HG02973 (cell line): ENCODE data around the gene SSC5D.

Experiments
- ATAC-seq: cut with Tn5 transposase; IDR thresholded peaks from one replicate; pipeline ENCODE4 v1.9.1; 2021; ENCODE audit warnings: moderate library complexity; ENCODE audit not compliant: unreplicated experiment

The SSC5D gene

GRCh38 chr19:55454787-55455243, 33.4 kb upstream of the SSC5D start:
- ATAC-seq, result no peak

GRCh38 chr19:55455576-55456235, 32.5 kb upstream of the SSC5D start:
- no peak for ATAC-seq

DNA sequence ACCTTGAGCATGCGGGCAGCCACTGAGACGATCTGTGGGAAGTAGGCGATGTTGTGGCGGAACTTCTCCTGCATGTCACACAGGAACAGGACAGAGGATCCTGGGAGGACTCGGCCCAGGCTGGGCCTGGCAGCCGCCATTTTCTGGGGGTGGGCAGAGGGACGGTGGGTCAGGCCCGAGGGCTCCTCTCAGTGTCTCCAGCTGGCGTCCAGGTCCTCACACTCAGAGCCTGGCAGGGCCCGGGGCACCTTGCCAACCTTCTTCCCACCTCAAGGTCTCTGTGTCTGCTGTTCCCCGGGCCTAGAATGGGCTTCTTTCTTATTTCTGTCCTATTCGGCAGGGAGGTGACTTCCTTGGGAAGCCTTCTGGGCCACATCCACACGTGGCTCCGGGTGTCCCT, 31.9 kb upstream of the SSC5D start:
- ATAC-seq, result no peak

DNA sequence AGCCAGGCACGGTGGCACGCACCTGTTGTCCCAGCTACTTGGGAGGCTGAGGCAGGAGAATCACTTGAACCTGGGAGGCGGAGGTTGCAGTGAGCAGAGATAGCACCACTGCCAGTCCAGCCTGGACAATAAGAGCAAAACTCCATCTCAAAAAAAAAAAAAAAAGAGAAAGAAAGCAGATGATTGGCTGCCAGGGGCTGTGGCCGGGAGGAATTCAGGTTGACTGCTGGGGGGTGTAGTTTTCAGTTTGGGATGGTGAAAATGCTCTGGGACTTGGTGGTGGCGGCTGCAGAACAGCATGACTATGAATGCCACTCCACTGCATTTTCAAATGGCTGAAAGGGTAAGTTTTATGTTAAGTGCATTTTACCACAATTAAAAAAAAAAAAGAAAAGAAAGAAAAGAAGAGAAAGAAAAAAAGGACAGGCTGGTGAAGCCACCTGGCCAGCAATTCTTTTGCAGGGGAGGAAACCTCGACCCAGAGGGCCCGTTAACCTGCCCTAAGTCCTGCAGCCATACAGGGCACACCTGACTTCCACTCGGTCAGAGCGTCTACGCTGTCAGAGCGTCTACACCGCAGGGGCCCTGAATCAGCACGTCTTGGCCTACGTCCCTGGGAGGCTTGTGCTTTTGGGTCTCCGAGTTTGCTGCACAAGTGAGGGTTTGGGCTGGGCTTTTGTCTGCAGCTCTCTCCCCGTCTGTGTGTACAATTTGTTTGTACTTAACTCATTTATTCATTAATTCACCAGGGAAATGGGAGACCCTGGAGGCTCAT, 30.4 kb upstream of the SSC5D start:
- ATAC-seq, result no peak

DNA sequence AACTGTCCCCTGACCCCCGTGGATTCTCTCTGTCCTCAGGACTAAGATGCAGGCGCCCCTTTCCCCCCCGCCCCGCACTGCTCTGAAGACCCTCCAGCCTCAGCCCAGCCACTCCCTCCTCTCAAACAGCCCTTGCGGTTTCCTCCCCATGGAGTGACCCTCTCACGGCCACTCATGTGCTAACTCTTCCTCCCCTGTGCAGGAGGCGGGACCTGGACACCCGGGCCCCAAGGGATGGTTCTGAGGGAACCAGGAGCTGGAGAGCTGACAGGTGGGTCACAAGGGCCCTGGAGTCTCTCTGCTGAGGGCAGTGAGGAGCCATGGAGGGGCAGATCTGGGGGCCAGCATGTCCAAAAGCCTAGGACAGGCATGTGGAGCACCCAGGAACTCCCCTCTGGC, 28.7 kb upstream of the SSC5D start:
- no peak for ATAC-seq

DNA sequence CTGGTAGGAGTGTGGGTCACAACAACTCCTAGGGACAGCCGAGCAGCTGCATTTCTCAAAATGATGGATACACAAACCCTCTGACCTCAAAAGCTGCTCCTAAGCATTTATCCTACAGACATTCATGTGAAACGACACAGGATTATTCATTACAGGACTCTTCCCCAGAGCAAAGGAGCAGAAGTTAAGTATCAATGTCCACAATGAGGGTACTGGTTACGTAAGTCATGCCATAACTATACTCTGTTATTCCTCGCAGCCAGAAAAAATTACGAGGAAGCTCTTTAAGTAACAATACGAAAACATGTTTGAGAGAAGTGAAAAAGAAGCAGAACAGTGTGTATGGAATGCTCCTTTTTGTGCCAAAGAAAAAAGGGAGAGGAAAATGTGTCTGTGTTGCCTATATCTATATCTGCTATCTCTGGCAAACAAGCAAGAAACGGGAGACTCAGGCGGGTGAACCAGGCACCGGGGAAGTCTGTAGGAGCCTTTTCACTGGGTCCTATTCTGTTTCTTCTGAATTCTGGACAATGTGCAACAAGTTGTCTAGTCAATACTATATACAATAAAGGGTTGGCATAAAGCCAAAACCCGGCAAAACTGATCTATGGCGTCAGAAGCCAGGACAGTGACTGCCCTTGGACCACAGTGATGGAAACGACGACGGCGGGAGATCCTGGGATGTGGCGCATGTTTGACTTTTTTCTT, 28.1 kb upstream of the SSC5D start:
- no peak for ATAC-seq

DNA sequence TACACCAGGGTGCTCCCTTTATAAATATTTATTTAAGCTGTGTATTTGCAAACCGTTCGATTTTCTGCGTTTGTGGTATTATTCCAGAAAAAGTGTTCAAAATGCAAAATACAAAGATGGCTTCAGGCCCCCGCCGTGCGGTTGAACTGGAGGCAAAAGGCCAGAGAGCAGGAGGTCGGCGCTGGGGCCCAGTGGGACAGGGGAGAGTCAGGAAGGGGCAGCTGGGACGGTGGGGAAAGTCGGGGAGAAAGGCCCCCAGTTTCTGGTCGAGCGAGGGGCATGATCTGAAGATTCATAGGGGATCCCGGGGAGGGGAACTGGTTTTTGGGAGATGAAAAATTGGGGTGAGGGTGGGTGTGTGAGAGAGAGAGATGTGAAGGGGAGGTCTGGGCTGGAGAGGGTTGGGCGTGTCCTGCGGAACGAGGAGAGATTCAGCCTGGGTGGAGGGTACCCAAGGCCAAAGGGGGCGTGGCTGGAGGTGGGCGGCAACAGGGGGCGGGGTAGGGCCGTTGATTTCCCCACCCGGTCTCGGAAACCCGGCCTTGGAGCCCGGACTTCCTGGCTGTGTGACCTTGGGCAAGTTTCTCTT, 27.5 kb upstream of the SSC5D start:
- ATAC-seq, result no peak

- ATAC-seq, result peak; percentile 87
Observed at GRCh38 chr19:55461259-55461973, 26.8 kb upstream of the SSC5D start, which contains the start of gene ISOC2. ISOC2 (minus strand) TSS chr19:55461642; CDS start chr19:55456486, 5,156 bp downstream.

GRCh38 chr19:55461974-55462626, 26.1 kb upstream of the SSC5D start:
- ATAC-seq, result no peak

- ATAC-seq, result no peak
Observed at GRCh38 chr19:55462722-55463121, 25.5 kb upstream of the SSC5D start.

GRCh38 chr19:55463583-55464031, 24.6 kb upstream of the SSC5D start:
- ATAC-seq, result no peak

DNA sequence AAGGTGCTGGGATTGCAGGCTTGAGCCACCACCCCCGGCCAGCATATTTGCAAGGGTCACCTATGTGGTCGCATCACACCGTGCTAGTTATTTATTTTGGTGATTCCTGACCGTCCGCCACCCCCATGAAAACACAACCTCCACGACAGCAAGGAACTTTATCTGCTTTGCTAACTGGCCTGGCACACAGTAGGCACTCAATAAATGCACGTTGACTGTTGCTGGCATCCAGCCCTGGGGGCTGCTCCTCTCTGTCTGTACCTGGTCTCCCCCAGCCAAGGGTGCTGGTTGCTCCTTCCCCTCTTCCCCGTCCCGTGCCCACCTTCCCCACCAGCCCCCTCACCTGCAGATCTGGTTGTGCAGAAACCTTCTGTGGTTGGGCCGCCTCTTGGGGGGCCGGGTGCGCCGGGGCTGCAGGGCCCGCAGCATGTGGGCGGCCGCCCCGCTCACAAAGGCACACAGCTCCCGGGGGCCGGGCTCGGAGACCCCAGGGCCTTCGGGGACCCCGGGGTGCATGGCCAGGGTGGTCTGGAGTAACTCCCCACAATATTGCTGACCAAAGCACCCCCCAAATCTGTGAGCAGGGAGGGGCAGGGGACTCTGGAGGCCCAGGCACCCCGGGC, 24.1 kb upstream of the SSC5D start:
- no peak for ATAC-seq

- no peak for ATAC-seq
Observed at GRCh38 chr19:55464662-55465054, 23.6 kb upstream of the SSC5D start, which contains the start of gene C19orf85. C19orf85 (minus strand) TSS chr19:55464751; CDS start chr19:55464554, 197 bp downstream.

DNA sequence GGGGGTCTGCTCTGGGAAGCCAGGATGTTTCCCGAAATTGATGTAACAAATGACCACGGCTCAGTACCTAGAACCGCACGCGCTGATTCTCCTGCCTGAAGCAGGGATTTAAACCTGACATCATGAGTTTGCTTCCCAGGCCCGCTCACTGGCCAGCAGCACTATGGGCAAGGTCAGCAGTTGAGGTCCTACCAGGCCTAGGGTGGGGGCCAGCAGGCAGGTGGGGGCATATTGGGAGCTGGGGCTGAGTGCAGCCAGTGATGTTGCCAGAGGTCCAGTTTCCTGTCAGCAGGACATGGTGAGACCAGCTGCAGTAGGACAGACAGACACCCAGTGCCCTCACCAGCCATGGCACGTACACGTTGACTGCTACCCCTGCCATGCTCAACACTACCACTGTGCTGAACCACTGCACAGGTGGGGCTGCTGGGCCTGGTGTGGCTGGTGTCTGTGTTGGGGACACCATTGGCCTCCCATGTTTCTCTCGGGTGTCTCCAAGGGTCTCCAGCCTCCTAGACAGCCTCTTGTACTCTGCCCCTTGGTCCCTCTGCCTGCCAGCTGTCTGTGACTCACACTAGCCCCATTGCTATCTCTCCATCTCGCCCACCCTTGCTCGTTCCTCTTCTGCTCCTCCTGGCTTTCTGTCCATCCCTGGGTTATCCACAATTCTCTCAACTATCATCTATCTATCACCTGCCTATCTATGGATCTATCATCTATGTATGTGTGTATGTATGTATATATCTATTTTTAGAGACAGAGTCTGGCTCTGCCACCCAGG, 22.6 kb upstream of the SSC5D start:
- ATAC-seq, result no peak

DNA sequence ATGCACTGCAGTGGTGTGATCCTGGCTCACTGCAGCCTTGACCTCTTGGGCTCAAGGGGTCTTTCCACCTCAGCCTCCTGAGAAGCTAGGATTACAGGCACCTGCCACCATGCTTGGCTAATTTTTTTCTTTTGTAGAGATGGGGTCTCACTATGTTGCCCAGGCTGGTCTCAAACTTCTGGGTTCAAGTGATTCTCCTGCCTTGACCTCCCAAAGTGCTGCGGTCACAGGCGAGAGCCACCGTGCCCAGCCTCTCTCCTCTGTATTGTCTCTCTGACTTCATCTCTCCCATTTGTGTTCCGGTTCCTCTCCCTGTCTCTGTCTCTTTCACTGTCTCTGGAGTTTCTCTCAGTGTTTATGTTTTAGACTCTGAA, 22.0 kb upstream of the SSC5D start:
- ATAC-seq, result no peak

GRCh38 chr19:55467236-55468053, 20.8 kb upstream of the SSC5D start:
- ATAC-seq, result peak; percentile 51

DNA sequence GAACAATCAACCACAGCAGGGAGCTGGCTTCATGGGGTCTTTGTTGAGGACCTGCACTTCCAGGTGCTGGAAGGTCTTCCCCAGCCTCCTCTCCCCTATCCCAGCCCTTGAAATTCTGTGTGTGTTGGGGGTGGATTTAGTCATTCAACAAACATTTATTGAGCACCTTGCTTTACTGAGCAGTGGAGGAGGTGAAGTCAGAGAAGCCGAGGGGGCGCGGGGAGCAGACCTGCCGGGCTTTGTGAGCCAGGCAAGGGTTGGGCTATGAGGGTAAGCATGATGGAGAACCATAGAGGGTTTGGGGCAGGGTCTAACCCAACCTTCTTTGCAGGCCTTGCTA, 20.2 kb upstream of the SSC5D start:
- ATAC-seq, result no peak

GRCh38 chr19:55471266-55471665, 17.0 kb upstream of the SSC5D start:
- no peak for ATAC-seq
